Measurements from ENCODE around the gene BTBD9.
A peak's percentile ranks its signal among the peaks of the same experiment; 100 is the strongest.

The BTBD9 gene

GRCh38 chr6:38639498-38640215, at the start of gene BTBD9:
BTBD9 (minus strand) TSS chr6:38639929.
- DNase-seq = peak; percentile 58

- no peak for DNase-seq
These were observed 48.9 kb upstream of the BTBD9 start for GRCh38 chr6:38688579-38689087.

- no peak for DNase-seq
These were observed 47.8 kb upstream of the BTBD9 start for GRCh38 chr6:38687549-38687948.

GRCh38 chr6:38687043-38687353, 47.3 kb upstream of the BTBD9 start:
- DNase-seq = no peak

- DNase-seq = no peak
These were observed 46.7 kb upstream of the BTBD9 start for GRCh38 chr6:38686270-38687042.

- DNase-seq = no peak
These were observed 45.2 kb upstream of the BTBD9 start for GRCh38 chr6:38684904-38685303.

GRCh38 chr6:38684237-38684636, 44.5 kb upstream of the BTBD9 start:
- no peak for DNase-seq

GRCh38 chr6:38681850-38682249, 42.1 kb upstream of the BTBD9 start:
- no peak for DNase-seq

GRCh38 chr6:38679668-38680067, 39.9 kb upstream of the BTBD9 start:
- DNase-seq = no peak

- no peak for DNase-seq
These were observed 38.5 kb upstream of the BTBD9 start for GRCh38 chr6:38678178-38678760.

GRCh38 chr6:38676974-38677544, 37.3 kb upstream of the BTBD9 start:
- DNase-seq = no peak

GRCh38 chr6:38676236-38676973, 36.7 kb upstream of the BTBD9 start:
- no peak for DNase-seq

- no peak for DNase-seq
These were observed 33.9 kb upstream of the BTBD9 start for GRCh38 chr6:38673397-38674165.

- DNase-seq = no peak
These were observed 32.2 kb upstream of the BTBD9 start for GRCh38 chr6:38671885-38672467.

GRCh38 chr6:38658418-38659167, 18.9 kb upstream of the BTBD9 start:
- DNase-seq = no peak

GRCh38 chr6:38656896-38657295, 17.2 kb upstream of the BTBD9 start:
- DNase-seq = no peak

GRCh38 chr6:38654263-38654662, 14.5 kb upstream of the BTBD9 start:
- DNase-seq = no peak

- DNase-seq = no peak
These were observed 11.5 kb upstream of the BTBD9 start for GRCh38 chr6:38651121-38651784.

- no peak for DNase-seq
These were observed 10.6 kb upstream of the BTBD9 start for GRCh38 chr6:38650207-38650752.

- no peak for DNase-seq
These were observed 10.0 kb upstream of the BTBD9 start for GRCh38 chr6:38649744-38650143.
